ENCODE data around the gene GCA. TPM values are rescaled to one million over a fixed set of nuclear protein-coding genes. Genes with fewer than 3 reads are reported as not detected.

The GCA gene
- total and polyA plus RNA-seq, 2 of the 8 experiments (the other 6 are each of a cell fraction or from before 2014, with no cell fraction given) = 37.4 to 42.0 TPM

DNA sequence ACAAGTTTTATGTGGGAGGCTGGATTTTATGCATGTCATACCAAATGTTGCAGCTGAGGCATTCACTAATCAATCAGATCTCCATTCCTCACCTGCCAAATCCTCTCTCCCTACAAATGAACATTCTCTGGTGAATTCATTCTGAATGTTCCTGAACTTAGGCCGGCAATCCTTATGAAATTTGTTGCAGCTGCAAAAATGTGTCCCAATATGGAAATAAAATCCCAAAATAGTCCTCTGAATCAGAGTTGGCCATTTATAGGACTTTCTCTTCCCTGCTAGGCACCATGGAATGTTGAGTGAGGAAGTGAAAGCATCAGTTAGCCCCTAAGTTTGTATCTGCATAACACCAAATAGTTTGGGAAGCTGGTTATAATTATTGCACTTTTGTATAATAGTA lies 25.6 kb downstream of the GCA start:
- ChIA-PET CTCF (ENCODE audit: partially characterized antibody) (interaction anchor here (1.4 kb wide), 1 partner anchor 11 kb away, joined by 3 read pairs; no protein-coding TSS in a partner anchor), POLR2A (ENCODE audit: partially characterized antibody) (no interaction called here)
- Histone ChIP-seq H3K18ac (ENCODE audit: extremely low read depth, low read length) (no peak overlapping the region), H2AK5ac (ENCODE audit: low read depth, low read length) (no peak overlapping the region), H3K4me1 (replicated peaks in 1 of 4; ENCODE audit: control insufficient read depth in 3 of 4, insufficient read depth in 4 of 4, low read length in 3 of 4) (no peaks in the 10 kb centered on the region), H3K9ac (replicated peaks in 1 of 4; ENCODE audit: extremely low read depth in 1 of 4, low read depth in 3 of 4, low read length in 3 of 4) (no peak overlapping the region), H2BK120ac (replicated peaks; ENCODE audit: low read depth, low read length) (no peak overlapping the region), H3K9me3 (ENCODE audit: insufficient read depth in 2 of 2, low read depth in 1 of 2, low read length in 1 of 2) (no peaks in the 10 kb centered on the region), H4K8ac (ENCODE audit: extremely low read depth, insufficient read depth, low read length) (no peak overlapping the region), H2BK12ac (ENCODE audit: low read depth, low read length) (no peak overlapping the region), H3K4me3 (ENCODE audit: extremely low read depth in 1 of 4, insufficient read depth in 2 of 4, low read depth in 3 of 4, low read length in 4 of 4) (no peak overlapping the region), H4K91ac (replicated peaks; ENCODE audit: insufficient read length, low read length) (no peak overlapping the region), H3K4me2 (ENCODE audit: insufficient read depth in 1 of 2, low read depth in 2 of 2, low read length in 2 of 2) (no peak overlapping the region), H3K23me2 (ENCODE audit: low read depth, low read length) (no peaks in the 10 kb centered on the region), H2AFZ (ENCODE audit: low read length) (no peak overlapping the region), H4K5ac (ENCODE audit: insufficient read length, low read depth, low read length) (no peak overlapping the region), H3K14ac (ENCODE audit: insufficient read length) (no peak overlapping the region), H3K79me2 (ENCODE audit: control insufficient read depth in 1 of 2, insufficient read depth in 2 of 2, low read length in 2 of 2) (no peaks in the 10 kb centered on the region), H3K27me3 (replicated peaks in 1 of 4; ENCODE audit: control insufficient read depth in 3 of 4, extremely low read depth in 1 of 4, insufficient read depth in 3 of 4, low read length in 3 of 4) (no peaks in the 10 kb centered on the region), H3K27ac (ENCODE audit: low read depth, low read length) (no peak overlapping the region), H3K36me3 (ENCODE audit: control insufficient read depth in 2 of 4, insufficient read depth in 4 of 4, low read length in 3 of 4) (no peaks in the 10 kb centered on the region), H2BK15ac (ENCODE audit: low read length) (no peak overlapping the region), H3K56ac (replicated peaks; ENCODE audit: insufficient read length, low read depth, low read length) (no peak overlapping the region), H2BK20ac (ENCODE audit: low read length) (no peak overlapping the region), H3K79me1 (ENCODE audit: low read depth, low read length) (no peaks in the 10 kb centered on the region), H3K23ac (ENCODE audit: insufficient read length) (no peak overlapping the region), H4K20me1 (replicated peaks in 1 of 2; ENCODE audit: control insufficient read depth in 1 of 2, insufficient read depth in 2 of 2, low read length in 2 of 2) (no peaks in the 10 kb centered on the region), H2BK5ac (ENCODE audit: low read depth, low read length) (no peak overlapping the region), H3K4ac (replicated peaks; ENCODE audit: insufficient read length, low read depth, low read length) (no peak overlapping the region)
- TF ChIP-seq, protein P1, sequence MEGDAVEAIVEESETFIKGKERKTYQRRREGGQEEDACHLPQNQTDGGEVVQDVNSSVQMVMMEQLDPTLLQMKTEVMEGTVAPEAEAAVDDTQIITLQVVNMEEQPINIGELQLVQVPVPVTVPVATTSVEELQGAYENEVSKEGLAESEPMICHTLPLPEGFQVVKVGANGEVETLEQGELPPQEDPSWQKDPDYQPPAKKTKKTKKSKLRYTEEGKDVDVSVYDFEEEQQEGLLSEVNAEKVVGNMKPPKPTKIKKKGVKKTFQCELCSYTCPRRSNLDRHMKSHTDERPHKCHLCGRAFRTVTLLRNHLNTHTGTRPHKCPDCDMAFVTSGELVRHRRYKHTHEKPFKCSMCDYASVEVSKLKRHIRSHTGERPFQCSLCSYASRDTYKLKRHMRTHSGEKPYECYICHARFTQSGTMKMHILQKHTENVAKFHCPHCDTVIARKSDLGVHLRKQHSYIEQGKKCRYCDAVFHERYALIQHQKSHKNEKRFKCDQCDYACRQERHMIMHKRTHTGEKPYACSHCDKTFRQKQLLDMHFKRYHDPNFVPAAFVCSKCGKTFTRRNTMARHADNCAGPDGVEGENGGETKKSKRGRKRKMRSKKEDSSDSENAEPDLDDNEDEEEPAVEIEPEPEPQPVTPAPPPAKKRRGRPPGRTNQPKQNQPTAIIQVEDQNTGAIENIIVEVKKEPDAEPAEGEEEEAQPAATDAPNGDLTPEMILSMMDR (IDR thresholded peaks at IDR 0.05; ENCODE audit: control extremely low read depth in 1 of 3, insufficient read depth in 1 of 3, low read depth in 1 of 3, low read length in 3 of 3) = no peak
- TF ChIP-seq ASH2L (IDR thresholded peaks at IDR 0.05; ENCODE audit: low read length) = no peak
- TF ChIP-seq ZNF274 (IDR thresholded peaks at IDR 0.05; ENCODE audit: borderline replicate concordance, extremely low read depth, low read length) = no peak
- TF ChIP-seq PHF8 (conservative IDR thresholded peaks at IDR 0.05; ENCODE audit: low read depth, low read length) = no peak
- no peak for TF ChIP-seq CHD1 (IDR thresholded peaks at IDR 0.05; ENCODE audit: low read depth, low read length)
- no peak for TF ChIP-seq TAF1 (IDR thresholded peaks at IDR 0.05; ENCODE audit: low read depth, low read length)
- WGBS, 2 experiments (ENCODE audit: extremely low coverage in 1 of 2, insufficient coverage in 1 of 2, insufficient read length in 1 of 2, insufficient replicate concordance in 2 of 2, low coverage in 1 of 2, low lambda C conversion rate in 2 of 2, missing lambda C conversion rate in 1 of 2) = 89% methylated on average over 1 of the region's 1 CpG; no CpG with 5 or more reads in 1 of the 2 experiments
- DNase-seq (ENCODE audit: low read depth in 1 of 2, low spot score in 2 of 2) = no peak
- no peak for FAIRE-seq

Data from H1 (cell line).